DMS 273 treated with DMSO at 0.1 percent for 48 hours (cell line): ENCODE results near the gene EXOC3.
"Not testable (repeated sequence)": the region's sequence is repeated elsewhere in the genome, so short reads cannot be mapped to it uniquely, and the experiment has no call there.

Source experiments
- DNase-seq: peaks from one replicate; lab custom pipeline; 2025; lab: John Stamatoyannopoulos, UW

The EXOC3 gene

DNA sequence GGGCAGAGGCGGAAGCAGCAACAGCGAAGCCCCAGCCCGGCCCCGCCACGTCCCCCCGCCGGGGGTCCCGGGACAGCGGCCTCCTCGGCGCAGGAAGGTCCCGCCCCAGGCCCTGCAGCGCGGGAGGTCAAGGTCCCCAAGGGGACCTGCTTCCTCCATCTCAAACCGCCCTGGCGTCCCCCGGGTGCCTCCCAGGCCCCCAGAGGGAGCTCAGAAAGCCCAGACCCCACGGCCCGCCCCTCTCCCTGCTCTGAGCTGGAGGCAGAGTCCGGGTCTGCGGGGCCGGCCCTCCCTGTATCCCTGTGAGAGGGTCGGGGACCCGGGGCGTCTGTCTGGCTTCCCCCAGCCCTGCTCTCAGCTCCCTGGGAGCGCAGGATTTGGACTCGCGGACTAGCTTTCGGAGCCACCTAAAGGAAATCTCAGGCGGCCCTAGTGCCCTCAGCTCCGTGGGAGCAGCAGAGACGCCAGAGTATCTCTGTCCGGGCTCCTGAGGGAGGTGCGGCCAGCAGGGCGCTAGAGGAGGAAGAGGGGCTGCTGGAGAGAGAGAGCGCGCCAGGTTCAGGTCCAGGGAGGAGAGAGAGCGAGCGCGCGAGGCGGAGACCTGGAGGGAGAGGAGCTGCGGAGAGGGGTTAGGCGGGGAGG lies 30.7 kb downstream of the EXOC3 start:
- DNase-seq, result no peak

DNA sequence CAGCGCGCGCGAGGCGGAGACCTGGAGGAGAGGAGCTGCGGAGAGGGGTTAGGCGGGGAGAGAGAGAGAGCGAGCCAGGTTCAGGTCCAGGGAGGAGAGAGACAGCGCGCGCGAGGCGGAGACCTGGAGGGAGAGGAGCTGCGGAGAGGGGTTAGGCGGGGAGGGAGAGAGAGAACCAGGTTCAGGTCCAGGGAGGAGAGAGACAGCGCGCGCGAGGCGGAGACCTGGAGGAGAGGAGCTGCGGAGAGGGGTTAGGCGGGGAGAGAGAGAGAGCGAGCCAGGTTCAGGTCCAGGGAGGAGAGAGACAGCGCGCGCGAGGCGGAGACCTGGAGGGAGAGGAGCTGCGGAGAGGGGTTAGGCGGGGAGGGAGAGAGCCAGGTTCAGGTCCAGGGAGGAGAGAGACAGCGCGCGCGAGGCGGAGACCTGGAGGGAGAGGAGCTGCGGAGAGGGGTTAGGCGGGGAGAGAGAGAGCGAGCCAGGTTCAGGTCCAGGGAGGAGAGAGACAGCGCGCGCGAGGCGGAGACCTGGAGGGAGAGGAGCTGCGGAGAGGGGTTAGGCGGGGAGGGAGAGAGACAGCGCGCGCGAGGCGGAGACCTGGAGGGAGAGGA lies 31.4 kb downstream of the EXOC3 start:
- DNase-seq, result not testable (repeated sequence)

DNA sequence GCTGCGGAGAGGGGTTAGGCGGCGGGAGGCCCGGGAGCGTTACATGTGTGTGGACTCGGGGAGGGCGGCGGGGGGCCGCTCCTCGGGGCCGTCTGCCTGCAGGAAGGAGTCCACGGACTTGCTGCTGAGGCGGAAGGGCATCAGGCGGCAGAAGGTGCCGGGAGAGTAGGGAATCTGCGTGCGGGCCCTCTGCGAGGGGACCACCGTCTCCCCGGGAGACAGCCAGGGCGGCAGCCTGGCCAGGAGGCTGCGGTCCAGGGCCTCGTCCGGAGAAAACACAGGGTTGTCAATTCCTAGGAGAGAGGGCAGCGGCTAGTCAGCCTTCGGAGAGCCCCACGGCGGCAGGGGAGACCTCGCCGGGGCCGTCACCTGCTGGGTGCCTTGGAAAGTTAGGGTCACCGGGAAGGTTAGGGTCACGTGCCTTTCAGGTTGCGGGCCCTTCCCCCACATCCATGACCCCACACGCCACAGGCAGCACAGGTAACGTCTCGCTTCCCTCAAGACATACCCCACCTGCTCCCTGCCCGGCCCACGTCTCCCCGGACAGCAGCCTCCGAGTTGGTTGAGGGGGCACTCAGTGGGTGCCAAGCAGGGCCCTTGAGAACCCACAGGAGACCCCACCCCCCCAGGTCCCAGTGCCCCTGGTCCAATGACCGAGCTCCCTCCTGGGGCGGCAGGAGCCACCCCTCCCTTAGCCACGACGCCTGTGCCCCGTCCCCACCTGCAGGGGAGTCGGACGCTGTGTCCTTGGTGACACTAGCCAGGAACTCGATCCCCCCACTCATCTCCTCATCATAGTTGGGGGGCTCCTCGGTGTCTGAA lies 32.1 kb downstream of the EXOC3 start:
- no peak for DNase-seq

DNA sequence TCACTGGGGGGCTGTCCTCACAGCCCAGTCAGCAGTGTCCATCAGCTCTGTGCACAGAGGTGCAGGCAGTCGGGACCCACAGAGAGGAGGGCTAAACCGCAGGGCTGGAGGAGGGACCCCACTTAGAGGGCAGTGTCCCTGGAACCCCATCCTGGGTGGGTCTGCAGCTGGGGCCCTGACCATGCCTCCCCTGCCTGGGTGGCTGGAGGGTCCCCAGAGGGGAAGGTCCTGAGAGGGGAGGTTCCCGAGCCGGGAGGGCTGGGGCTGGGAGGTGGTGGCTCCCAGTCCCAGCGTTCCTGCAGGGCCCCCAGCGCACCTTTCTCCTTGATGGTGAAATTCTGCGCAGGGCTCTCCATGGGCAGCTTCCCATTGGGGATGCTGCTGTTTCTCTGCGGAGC lies 32.7 kb downstream of the EXOC3 start:
- no peak for DNase-seq

DNA sequence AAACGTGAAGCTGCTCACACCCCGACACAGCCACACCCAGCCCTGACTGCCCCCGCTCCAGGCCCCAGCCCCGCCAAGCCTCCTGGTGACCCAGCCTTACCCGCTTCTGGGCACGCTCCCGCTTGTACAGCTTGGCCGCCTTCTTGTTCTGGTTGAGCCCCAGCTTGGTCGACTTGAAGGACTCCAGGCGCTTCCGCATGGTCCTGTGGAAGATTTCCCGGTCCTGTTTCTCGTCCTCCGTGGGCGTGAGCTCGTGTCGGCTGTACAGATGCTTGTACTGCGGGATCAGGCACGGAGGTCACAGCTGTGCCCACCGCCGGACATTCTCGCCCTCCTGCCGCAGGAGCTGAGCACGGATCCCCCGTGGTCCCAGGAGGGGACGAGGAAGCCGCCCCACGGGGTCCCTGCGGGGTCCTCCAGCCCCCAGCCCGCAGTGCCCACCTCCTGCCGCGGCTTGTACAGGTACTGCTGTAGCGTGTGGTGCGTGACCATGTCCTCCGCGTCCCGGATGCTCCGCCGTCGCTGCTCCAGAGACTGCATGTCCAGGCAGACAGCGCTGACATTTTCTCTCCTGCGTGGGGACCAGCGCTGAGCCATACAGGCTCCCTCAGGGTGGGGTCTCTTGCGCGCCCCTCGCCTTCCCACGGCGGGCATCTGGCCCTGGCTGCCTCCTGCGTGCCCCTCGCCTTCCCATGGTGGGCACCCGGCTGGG lies 33.3 kb downstream of the EXOC3 start:
- no peak for DNase-seq

DNA sequence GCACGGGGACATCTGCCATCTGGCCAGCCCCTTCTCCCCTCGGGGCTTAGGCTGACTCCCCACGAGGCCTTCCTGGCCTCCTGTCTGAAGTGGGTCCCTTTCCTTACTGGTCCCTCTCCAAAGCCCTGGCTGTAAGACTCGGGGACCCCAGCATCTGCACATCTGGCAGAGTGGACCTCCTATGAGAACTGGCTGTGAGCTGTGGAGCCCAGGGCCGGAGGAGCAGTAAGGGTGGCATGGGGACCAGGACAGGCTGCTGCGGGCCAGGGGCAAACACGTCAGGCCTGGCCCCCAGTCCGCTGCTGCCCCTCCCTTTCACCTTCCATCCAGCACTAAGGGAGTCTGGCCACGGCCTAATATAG lies 33.8 kb downstream of the EXOC3 start:
- DNase-seq, result no peak

DNA sequence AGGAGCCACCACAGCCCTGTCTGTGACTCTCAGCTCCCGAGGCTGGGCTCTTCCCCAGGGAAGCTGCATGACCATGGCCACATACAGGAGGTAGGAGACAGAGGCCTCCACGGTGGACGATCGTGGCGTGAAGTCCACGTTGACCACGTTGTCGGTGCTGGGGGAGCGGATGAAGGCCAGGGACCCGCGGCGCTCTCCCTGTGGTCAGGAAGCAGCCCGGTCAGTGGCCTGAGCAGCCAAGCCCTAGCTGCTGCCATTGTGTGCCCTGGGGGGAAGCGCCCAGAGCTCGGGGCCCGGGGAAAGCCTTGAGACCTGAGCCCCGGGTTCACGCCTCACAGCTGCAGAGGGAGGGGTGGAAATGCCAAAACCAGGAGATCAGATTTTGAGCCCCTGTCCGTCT lies 34.3 kb downstream of the EXOC3 start:
- no peak for DNase-seq

DNA sequence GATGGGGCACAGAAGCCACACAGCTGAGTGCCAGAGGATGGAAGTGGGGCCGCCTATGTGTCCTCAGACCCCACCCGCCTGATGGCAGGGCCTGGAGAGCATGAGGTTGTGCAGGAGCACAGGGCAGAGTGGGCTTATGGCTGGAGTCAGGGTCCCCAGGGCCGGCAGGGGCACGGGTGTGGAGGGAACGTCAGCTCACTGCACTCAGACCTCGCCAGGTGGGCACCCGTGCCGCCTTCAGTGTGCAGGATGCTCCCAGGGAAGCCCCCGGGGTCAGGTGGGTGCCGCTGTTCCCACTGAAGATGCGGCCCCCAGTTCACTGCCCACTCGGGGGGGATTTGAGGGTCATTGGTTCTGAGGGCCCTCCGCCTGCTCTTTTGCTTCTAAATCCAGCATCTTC lies 34.9 kb downstream of the EXOC3 start:
- no peak for DNase-seq

DNA sequence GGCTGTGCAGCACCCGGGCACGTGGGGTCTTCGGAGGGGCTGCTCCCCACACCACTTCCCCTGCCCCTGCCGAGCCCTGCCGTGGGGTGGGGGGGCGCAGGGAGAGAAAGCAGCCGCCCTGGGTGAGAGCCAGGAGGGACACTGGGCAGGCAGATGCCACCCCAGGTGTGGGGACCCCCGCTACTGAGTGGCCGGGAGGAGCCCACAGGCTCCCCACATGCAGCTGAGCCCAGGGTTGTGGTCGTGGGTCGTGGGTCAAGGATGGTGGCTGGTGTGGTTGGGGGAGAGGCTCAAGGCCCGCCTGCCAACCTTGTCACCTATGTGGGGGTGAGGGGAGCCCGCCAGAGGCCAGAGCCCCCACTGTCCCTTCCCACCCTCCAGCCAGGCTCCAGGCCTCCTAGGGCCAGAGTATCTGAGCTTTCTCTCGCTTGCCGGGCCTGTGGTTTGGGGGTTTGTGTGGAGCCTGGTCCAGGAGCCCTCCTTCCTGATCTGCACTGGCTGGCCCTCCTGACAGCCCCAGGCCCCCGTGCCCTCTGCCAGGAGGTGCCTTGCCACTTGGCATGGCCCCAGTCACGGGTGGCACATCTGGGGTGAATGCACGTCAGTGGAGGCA lies 35.5 kb downstream of the EXOC3 start:
- DNase-seq, result no peak

DNA sequence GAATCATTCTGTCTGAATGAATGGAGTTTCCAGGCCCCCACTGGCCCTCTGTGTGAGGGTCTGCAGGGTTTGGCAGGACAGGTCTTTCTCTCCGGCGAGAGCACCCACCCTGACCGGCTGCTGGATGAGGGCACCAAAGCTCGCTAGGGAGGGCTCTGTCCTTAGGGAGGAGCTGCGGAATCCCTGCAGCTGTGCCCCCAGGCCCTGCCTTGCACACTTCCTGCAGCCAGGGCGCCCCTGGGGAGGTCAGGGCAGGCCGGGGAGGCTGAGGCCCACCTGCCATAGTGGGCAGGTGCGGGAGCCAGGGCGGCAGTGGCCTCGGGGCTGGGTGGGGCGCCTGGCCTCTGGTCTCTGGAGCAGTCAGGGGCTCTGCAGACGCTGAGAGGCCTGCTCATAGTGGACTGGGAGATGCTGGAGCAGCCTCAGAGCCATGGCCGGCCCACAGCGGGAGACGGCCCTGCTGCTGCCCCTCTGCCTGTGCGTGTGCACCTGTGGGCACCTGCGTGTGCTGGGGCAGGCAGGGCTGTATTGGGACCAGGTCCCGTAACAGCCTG lies 36.1 kb downstream of the EXOC3 start:
- no peak for DNase-seq

DNA sequence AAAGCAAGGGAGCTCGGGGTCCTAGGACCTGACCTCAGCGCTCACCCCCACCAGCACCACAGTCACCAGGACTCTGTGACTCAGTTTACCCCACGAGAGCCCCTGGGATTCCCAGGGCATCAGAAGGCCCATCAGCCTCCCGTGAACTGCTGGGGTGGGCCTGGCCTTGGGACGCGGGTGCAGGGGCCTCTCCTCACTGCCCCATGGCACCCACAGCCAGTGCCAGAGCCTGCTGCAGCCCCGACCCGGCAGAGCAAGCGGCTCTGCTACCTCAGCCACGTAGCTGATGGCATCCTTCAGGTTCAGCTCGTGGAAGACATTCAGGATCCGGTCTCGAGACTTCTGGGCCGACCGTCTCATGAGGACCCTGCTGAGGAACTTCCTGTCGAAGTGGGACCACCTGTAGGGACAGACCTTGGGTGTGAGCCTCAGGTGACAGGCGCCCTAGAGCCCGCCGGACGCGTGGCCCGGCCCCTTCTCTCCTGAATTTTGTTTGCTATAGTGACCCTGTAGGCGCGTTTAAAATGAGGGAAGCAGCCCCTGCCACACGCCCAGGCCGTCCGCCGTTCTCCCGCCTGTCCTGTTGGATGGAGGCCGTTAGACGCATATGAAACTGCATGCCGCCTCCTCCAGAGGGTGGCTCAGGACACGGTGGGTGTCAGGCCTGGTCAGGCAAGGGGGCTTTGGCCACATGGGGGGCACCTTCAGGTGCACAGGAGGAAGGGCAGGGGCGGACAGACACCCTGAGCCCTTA lies 36.8 kb downstream of the EXOC3 start:
- DNase-seq, result no peak

DNA sequence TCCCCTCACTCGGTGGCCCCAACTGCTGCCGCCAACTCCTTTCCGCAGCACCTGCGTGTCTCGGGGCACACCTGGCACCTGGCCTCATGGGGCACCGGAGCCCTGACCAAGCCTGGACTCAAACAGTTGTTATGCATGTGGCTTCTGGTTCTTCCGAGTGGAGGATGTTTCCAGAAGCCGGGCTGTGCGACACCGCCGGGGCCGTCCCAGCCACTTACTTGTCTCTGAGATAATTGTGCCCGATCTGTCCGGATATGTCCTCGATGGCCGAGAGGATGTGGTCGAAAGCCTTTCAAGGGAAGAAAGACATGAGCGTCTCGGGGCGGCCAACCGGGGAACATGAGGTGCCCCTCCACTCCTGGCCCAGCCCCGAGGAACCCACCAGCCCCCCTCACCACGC lies 38.4 kb downstream of the EXOC3 start:
- no peak for DNase-seq

DNA sequence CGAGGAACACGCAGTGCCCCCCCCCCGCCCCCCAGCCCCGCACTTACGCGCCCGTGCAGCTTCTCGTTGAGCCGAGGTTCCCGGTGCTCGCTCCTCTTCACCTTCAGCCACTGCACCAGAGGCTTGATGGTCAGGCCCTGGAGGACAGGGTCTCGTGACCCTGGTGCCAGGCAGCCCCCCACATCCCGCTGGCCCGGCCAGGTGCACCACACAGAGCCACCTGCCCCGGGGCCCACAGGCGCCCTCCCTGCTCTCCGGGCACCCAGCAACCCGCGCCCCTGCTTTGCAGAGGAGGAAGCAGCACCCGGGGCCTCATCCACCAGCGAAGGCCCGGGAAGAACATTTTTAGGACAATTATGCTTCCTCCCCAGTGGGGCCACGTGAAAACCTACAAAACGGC lies 39.0 kb downstream of the EXOC3 start:
- DNase-seq, result no peak

DNA sequence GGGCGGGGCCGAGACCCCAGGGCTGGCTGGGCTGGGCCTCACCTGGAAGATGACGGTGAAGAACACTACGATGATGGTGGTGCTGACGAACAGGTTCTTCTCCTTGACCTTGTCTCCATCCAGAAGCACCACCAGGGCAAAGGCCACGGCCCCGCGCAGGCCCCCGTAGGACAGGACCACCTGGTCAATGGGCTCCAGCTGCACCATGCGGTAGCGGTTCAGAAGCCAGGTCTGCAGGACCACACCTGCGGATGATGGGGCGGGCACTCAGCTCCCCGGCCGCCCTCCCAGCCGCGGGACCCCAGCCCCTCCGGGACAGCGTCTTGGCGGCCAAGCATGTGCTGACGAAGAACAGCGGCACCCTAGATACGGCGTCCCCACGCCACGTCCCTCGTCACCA lies 39.5 kb downstream of the EXOC3 start:
- no peak for DNase-seq

DNA sequence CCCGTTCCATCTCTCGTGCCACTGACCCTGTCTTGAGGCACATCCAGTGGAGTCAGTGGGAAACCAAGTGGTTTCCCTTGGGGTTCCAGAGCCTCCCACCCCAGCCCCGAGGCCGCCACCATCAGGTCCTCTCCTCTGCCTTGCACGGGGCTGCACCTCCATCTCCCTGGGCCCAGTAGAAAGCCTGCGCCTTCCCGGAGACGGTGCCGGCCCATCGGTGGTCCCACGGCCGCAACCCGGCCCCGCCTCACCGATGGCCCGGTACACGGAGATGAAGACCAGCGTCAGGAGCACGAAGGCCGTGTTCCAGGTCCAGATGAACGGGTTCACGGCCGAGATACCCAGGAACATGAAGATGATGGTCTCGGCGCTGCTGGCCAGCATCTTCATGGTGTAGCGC lies 40.0 kb downstream of the EXOC3 start:
- DNase-seq, result no peak

DNA sequence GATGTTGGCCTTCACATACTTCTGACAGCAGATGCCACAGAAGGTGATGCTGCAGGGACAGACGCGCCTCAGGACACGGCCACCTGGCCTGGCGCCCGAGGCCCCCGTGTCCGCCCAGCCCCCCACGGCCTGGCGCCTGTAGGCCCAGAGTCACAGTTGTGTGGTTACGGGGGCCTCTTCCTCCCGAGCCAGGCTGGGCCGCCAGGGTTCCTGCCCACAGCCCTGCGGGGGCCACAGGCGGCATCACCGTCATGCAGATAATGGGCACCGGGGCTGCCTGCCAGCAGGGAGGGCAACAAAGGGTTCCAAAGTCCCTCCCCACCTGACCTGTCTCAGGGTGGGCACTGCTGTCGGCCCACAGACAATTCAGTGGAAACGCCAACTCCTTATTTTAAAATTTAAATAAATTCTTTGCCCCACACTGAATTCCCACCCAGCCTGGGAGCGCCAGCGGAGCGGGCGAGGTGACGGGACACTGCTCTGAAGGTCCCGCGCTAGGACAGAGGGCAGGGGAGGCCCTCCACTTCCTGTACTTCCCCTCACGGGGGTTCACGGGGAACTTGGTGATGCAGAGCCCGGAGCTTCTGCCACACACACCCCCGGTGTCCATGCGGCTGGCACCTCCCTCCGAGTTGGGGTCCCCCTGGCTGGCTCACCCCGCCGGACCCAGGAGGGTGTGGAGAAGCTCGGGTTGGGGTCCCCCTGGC lies 40.6 kb downstream of the EXOC3 start:
- no peak for DNase-seq

DNA sequence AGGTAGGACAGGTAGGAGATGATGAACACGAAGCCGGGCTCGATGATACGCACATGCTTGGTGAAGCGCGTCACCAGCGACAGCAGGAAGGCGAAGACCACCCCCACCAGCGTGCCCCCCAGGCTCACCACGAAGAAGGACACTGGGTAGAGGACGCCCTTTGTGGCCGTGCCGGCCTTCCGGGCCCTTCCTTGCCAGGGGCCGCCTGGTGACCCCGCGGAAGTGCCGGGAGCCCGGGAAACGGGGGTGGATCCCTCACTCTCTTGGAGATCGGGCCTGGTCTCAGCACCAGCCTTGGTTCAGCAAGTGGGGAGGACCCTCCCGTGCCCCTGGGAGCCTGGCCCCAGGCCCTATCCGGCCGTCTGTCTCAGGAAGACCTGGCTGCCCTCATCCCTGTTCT lies 41.6 kb downstream of the EXOC3 start:
- no peak for DNase-seq

DNA sequence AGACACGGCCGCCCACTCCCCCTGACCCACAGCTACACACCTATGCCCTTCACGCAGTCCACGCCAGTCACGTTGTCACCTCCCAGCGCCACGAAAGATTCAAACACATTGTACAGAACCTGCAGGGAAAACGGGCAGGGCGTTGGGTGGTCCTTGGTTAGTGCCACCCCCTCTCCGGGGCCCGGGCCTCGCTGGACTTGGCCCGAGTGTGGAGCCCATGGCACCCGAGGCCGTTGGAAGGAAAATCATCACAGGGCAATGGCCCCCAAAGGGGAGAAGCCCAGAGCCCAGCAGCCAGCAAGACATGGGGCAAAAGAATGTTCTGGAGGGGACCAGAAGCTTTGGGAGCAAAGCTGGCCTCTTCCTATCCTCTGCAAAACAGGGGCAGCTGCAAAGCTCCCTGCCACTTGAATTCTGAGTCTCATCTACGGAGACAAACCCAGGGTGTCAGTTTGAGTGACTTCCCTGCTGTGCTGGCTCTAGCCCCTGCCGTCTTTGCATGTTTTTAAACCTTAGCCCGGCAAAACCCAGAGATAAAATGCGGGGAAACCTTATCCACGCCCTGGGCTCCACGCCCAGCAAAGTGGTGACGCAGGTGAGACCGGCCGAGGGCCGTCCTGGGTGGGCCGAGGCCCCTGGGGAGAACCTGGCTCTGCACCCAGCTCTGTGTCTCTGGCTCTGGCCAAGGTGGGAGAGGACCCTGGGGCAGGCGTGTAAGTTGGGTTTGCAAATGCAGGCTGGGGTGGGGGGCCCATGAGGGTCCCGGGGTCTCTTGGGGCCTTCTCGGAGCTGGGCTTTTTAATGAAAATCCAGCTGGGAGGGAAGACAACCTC lies 42.4 kb downstream of the EXOC3 start:
- no peak for DNase-seq

DNA sequence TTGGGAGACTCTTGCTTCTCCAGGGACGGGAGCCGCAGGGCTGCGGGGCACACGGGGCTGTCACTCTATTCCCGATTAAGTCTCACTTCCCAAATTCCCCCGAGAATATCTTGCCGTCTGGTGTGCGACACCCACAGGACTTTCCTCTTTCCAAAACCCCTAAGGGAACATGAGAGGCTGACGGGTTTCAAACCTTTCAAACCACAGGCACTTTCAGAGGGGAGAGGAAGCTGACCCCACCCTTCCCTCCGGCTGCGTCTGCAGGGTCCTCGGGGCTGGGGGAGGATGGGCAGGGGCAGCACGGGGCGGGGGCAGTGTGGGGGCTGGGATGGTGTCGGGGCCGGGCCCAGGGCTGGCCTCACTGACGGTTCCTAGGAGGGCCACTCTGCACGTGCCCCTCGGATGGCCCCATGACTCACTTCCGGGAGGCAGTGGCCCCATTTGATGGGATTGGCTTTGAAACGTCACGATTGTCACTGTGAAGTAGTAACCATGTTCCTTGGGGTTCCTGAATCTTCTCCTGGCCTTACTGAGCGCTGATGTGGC lies 43.0 kb downstream of the EXOC3 start:
- no peak for DNase-seq
